ENCODE data around the gene CHAMP1. TPM values are rescaled to one million over a fixed set of nuclear protein-coding genes. Genes with fewer than 3 reads are reported as not detected.

Gene CHAMP1
- total RNA-seq (2022) (39.6 and 42.1 TPM in 2 replicates), Bru-seq, nascent RNA (percentile 92 among the genes with signal in this experiment), BruChase-seq, experiment 1, labeled RNA remaining after a 2-hour chase (percentile 96 among the genes with signal in this experiment), BruChase-seq, experiment 2, labeled RNA remaining after a 6-hour chase (percentile 84 among the genes with signal in this experiment)
- long read RNA-seq, full-length matches to known transcripts: 7 of 8 reads
- long read RNA-seq, partial matches to known transcripts: 0 of 8 reads
- long read RNA-seq, other reads (novel, unspliced or antisense): 1 of 8 reads

GRCh38 chr13:114314074-114314912 lies at the start of gene CHAMP1:
Gene CHAMP1 (plus strand): TSS chr13:114314503. CDS start chr13:114323843, 9,340 bp downstream.
- Mint-ChIP-seq H3K27ac (ENCODE audit: unreplicated experiment) (peak within 1 kb of the TSS; percentile 87), H3K36me3 (ENCODE audit: insufficient read depth, unreplicated experiment) (peaks cover 12% of the 10 kb centered on the region), H3K4me3 (ENCODE audit: unreplicated experiment) (peak within 1 kb of the TSS; percentile 88), H3K27me3 (ENCODE audit: insufficient read depth, unreplicated experiment) (no peaks in the 10 kb centered on the region), H3K9me3 (ENCODE audit: unreplicated experiment) (no peaks in the 10 kb centered on the region), H3K4me1 (ENCODE audit: low read depth, unreplicated experiment) (peaks cover 22% of the 10 kb centered on the region)
- no TSS peak for BruUV-seq (replicated peaks)
- H3K4me1 ChIP-seq: peaks cover 4% of the 10 kb centered on the region; the same call in 1 of the 2 replicates
- TF ChIP-seq, protein P1, sequence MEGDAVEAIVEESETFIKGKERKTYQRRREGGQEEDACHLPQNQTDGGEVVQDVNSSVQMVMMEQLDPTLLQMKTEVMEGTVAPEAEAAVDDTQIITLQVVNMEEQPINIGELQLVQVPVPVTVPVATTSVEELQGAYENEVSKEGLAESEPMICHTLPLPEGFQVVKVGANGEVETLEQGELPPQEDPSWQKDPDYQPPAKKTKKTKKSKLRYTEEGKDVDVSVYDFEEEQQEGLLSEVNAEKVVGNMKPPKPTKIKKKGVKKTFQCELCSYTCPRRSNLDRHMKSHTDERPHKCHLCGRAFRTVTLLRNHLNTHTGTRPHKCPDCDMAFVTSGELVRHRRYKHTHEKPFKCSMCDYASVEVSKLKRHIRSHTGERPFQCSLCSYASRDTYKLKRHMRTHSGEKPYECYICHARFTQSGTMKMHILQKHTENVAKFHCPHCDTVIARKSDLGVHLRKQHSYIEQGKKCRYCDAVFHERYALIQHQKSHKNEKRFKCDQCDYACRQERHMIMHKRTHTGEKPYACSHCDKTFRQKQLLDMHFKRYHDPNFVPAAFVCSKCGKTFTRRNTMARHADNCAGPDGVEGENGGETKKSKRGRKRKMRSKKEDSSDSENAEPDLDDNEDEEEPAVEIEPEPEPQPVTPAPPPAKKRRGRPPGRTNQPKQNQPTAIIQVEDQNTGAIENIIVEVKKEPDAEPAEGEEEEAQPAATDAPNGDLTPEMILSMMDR (IDR thresholded peaks at IDR 0.05; ENCODE audit: insufficient read depth in 1 of 2, low read depth in 1 of 2, low read length in 1 of 2, severe bottlenecking in 1 of 2, unreplicated experiment in 1 of 2): no peak
- peak; percentile 96 to 98 for DNase-seq
- intact Hi-C loops (cut with micrococcal nuclease; ENCODE audit: unreplicated experiment): loop anchor here (2.0 kb wide), 1 partner anchor 33 kb away; the partner anchor contains the start of gene UPF3A
- peak within 1 kb of the TSS; percentile 68 for H3K4me3 ChIP-seq (ENCODE audit: low read depth, low read length)
- ChIA-PET POLR2A (no interaction called here), CTCF (interaction anchor here (0.6 kb wide), 1 partner anchor 72 kb away, joined by 3 read pairs; no protein-coding TSS in a partner anchor)
- no peaks in the 10 kb centered on the region for H3K27me3 ChIP-seq (replicated peaks; ENCODE audit: control insufficient read depth, insufficient read depth, low read length)
- H3K9me3 ChIP-seq: no peaks in the 10 kb centered on the region
- H3K36me3 ChIP-seq (ENCODE audit: control insufficient read depth, insufficient read depth, low read length): no peaks in the 10 kb centered on the region

- no peaks in the 10 kb centered on the region for H3K4me1 ChIP-seq
- CTCF ChIA-PET: no interaction called here
- no peaks in the 10 kb centered on the region for H3K27me3 ChIP-seq (replicated peaks; ENCODE audit: control insufficient read depth, insufficient read depth, low read length)
- no peak for DNase-seq
- H3K9me3 ChIP-seq: no peaks in the 10 kb centered on the region
- TF ChIP-seq, protein P1 (IDR thresholded peaks at IDR 0.05; ENCODE audit: insufficient read depth in 1 of 2, low read depth in 1 of 2, low read length in 1 of 2, severe bottlenecking in 1 of 2, unreplicated experiment in 1 of 2): no peak
- no peak overlapping the region for H3K4me3 ChIP-seq (ENCODE audit: low read depth, low read length)
- BruUV-seq (replicated peaks): no TSS peak
- Mint-ChIP-seq H3K9me3 (ENCODE audit: unreplicated experiment) (no peaks in the 10 kb centered on the region), H3K27me3 (ENCODE audit: insufficient read depth, unreplicated experiment) (no peaks in the 10 kb centered on the region), H3K4me1 (ENCODE audit: low read depth, unreplicated experiment) (no peaks in the 10 kb centered on the region), H3K27ac (ENCODE audit: unreplicated experiment) (no peak overlapping the region), H3K4me3 (ENCODE audit: unreplicated experiment) (no peak overlapping the region), H3K36me3 (ENCODE audit: insufficient read depth, unreplicated experiment) (peaks cover 79% of the 10 kb centered on the region)
- peaks cover 6% of the 10 kb centered on the region for H3K36me3 ChIP-seq (ENCODE audit: control insufficient read depth, insufficient read depth, low read length)
- POLR2A ChIA-PET: no interaction called here
- intact Hi-C loops (cut with micrococcal nuclease; ENCODE audit: unreplicated experiment): no loop called here
Observed at GRCh38 chr13:114264886-114265611, 49.3 kb upstream of the CHAMP1 start.

DNA sequence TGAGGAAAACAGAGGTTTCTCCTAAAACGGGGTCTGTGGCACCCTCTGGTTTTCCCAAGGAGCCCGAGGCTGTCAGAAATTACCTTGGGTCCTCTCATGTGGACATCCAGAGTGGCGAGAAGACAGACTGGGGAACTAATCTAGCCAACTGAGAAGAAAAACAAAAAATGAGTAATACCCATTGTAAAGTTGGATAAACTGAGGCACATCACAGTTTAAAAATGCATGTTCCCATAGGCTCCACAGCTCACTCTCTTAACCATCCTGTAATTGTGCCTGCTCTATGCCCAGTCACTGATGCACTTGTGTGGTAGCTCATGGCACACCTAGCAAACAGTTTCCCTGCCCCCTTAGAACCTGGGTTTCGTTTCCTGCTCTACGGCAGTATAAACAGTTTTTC lies 48.1 kb upstream of the CHAMP1 start:
- no peaks in the 10 kb centered on the region for H3K9me3 Mint-ChIP-seq (ENCODE audit: unreplicated experiment)
- H3K36me3 ChIP-seq (ENCODE audit: control insufficient read depth, insufficient read depth, low read length): peaks cover 6% of the 10 kb centered on the region
- CTCF ChIA-PET: no interaction called here
- H3K4me1 ChIP-seq: no peaks in the 10 kb centered on the region
- POLR2A ChIA-PET: no interaction called here
- H3K4me3 ChIP-seq (ENCODE audit: low read depth, low read length): no peak overlapping the region
- no peak overlapping the region for H3K4me3 Mint-ChIP-seq (ENCODE audit: unreplicated experiment)
- H3K27ac Mint-ChIP-seq (ENCODE audit: unreplicated experiment): no peak overlapping the region
- TF ChIP-seq, protein P1 (IDR thresholded peaks at IDR 0.05; ENCODE audit: insufficient read depth in 1 of 2, low read depth in 1 of 2, low read length in 1 of 2, severe bottlenecking in 1 of 2, unreplicated experiment in 1 of 2): no peak
- no peaks in the 10 kb centered on the region for H3K27me3 ChIP-seq (replicated peaks; ENCODE audit: control insufficient read depth, insufficient read depth, low read length)
- intact Hi-C loops (cut with micrococcal nuclease; ENCODE audit: unreplicated experiment): no loop called here
- H3K4me1 Mint-ChIP-seq (ENCODE audit: low read depth, unreplicated experiment): no peaks in the 10 kb centered on the region
- H3K36me3 Mint-ChIP-seq (ENCODE audit: insufficient read depth, unreplicated experiment): peaks cover 79% of the 10 kb centered on the region
- no peaks in the 10 kb centered on the region for H3K27me3 Mint-ChIP-seq (ENCODE audit: insufficient read depth, unreplicated experiment)
- no TSS peak for BruUV-seq (replicated peaks)
- no peaks in the 10 kb centered on the region for H3K9me3 ChIP-seq
- DNase-seq: no peak
